DMS 273 treated with DMSO at 0.1 percent for 48 hours (cell line): ENCODE results near the gene IL1R1.

Experiments used
- DNase-seq: peaks from one replicate; lab custom pipeline; 2025; lab: John Stamatoyannopoulos, UW

The IL1R1 gene

GRCh38 chr2:102140377-102140776 is 2.2 kb upstream of the IL1R1 start:
- no peak for DNase-seq

DNA sequence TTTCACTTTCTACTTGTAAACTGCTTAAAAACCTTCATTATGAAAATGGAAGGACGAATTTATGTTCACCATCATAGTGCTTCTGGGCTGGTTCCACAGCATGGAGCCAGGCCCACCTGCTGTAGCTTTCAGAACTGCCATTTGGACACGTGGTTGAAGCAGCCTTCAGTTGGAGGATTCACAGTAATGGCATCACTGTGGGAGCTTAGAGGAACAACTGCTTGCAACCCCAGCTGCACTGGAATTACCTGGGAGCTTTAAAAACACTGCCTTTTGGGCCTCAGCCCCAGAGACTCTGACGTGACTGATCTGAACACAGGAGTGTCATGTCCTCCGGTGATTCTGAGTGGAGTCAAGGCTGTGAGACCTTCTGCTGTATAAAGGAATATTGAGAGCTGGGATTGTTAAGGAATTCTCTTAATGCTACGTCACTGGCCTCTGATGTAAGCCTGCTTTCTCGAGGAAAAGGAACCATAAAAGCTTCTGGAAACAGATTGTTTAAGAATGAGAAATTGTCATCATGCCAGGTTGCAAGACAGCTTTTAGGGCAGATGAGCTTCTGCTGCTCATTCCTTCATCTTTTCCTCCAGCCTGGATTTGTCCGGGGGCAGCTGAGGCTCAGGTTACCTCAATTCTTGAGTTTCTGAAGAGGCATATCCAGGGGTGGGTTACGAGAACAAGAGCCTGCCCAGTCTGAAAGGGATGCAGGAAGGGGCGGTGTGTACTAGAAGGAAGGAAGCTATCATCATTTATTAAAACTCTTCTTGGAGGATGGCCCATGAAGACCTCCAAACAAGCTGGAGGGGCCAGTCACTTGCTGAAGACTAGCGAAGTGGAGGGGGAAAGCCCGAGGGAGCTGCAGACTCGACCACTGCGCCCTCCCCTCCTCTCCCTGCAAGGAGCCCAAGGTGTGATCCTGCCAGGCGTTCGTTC is 1.3 kb upstream of the IL1R1 start:
- no peak for DNase-seq

DNA sequence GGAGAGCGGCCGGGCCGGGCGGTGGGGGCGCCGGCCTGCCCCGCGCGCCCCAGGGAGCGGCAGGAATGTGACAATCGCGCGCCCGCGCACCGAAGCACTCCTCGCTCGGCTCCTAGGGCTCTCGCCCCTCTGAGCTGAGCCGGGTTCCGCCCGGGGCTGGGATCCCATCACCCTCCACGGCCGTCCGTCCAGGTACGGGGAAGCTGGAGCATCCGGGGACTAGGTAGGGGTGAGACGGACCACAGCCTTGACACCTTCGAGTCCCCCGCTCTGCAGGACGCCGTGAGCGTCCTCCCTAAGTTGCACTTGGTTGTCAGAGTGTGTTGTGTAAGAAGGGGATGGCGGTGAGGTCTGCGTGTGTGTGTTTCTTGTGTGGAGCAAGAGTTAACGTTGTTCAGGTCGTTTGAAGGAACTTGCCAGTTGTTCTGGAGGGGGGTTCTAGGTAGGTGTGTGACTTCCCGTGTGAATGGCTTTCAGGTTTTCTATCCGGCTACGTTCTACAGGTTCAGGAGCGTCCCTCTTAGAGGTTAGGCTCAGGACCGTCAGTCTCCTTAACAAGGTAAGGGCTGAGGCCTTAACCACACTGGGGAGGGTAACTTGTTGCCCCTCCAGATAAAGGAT is 393 bp downstream of the IL1R1 start:
- DNase-seq, result no peak

GRCh38 chr2:102143450-102143985 is 972 bp downstream of the IL1R1 start:
- DNase-seq, result no peak

DNA sequence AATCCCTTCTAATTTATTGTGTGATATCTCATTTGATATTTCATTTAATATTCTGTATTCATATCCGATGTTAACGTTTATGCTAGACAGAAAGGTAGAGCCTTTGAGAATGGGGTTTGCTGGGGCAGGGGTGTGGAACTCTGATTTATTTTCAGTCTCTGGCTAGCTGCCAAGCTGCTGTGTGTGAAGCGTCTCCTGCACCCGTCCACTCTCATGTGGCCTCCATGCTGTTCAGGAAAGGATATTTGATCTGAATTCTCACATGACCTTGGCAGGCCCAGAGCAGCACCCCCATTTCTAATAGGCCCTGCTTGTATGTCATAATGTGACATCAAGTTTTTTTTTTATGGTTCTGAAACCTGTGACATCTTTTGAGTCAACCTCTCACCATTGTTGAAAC is 1.6 kb downstream of the IL1R1 start:
- DNase-seq, result no peak

DNA sequence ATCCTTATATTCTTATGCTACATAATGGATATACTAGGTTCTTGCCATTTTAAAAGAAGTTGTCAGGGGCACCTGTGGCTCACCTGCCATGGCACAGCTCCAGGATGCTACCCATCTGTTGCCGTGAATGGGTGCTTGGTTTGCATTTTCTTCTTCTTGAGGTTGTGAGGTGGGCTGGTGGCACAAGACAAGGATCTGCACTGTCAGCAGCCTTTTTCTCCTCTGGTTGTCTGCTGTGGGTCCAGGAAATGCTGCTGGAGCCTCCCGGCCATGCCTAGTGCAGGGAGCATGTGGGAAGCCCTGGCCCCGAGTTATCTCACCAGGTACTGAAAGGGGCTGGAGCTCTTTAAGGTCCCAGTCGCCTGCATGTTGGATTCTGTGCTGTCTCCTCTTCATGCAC is 2.6 kb downstream of the IL1R1 start:
- no peak for DNase-seq

- no peak for DNase-seq
Observed at GRCh38 chr2:102145934-102146333, 3.4 kb downstream of the IL1R1 start.

DNA sequence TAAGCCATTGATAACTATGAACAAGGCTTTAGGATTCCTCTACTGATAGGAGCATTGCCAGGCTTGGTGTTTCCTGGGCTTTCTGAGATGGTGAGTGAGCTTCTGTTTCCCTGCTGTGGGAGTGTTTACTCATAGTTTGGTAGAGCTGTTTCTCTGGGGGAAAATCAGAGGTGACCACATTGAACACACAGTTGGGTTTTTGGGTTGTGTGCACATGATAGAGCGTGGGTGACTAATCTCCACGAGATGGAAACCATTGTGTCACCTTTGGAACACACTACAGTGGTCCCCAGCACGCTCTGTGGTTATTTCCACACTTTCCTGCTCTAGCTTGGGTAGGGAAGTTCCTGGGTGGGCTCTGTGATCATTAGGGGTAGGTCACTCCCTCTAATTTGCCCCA is 5.4 kb downstream of the IL1R1 start:
- DNase-seq, result no peak

DNA sequence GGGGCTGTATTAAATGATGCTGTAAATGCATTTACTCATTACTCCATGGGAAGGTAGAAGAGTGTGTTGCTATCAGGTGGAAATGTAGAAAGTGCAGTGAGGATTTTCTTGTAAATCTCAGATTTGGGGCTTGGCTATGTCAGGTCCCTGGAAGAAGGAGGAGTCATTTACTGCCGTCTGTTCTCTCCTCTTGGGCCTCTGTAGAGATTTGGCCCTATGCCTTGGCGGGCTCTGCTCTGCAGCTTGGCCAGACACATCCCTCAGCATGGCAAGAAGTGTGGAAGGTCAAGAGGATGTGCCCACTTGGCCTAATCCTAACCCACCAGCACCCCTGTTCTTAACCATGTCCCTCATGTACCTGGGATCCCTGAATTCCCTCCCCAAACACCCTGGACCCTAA is 6.7 kb downstream of the IL1R1 start:
- no peak for DNase-seq

- no peak for DNase-seq
Observed at GRCh38 chr2:102149644-102150455, 7.3 kb downstream of the IL1R1 start.

DNA sequence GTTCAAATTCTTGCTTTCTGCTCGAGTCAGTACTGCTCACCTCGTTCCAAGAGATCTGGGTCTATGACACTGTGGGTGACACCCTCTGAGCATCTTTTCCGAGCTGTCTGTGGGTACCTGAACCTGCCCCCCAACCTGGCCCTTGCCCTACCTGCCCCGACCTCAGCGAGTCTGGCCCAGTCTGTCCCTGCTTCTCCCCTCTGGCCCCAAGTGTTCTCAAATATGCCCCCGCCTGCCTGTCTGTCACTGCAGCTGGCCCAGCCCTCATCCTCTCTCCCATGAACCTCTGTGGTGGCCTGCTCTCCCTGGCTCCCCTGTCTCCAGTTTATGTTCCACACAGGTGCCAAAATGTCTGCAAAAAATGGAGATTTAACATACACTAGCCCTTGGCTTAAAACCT is 11.8 kb downstream of the IL1R1 start:
- DNase-seq, result no peak

GRCh38 chr2:102154946-102155702 is 12.6 kb downstream of the IL1R1 start:
- no peak for DNase-seq

- no peak for DNase-seq
Observed at GRCh38 chr2:102155703-102156515, 13.4 kb downstream of the IL1R1 start.

- DNase-seq, result no peak
Observed at GRCh38 chr2:102158011-102158755, 15.6 kb downstream of the IL1R1 start.

- DNase-seq, result no peak
Observed at GRCh38 chr2:102159295-102159694, 16.7 kb downstream of the IL1R1 start.

- DNase-seq, result no peak
Observed at GRCh38 chr2:102166189-102166845, 23.8 kb downstream of the IL1R1 start.

- no peak for DNase-seq
Observed at GRCh38 chr2:102168026-102168771, 25.7 kb downstream of the IL1R1 start.

GRCh38 chr2:102171946-102172345 is 29.4 kb downstream of the IL1R1 start:
- no peak for DNase-seq

- DNase-seq, result no peak
Observed at GRCh38 chr2:102172745-102173144, 30.2 kb downstream of the IL1R1 start.
